Hippocampal formation (tissue), 2 donors: ENCODE measurements around the gene SYNGR1.

Experiments used
- DNase-seq, 2 donors: peaks; one replicate each; lab custom pipeline; 2025; lab: John Stamatoyannopoulos, UW

Gene SYNGR1

DNA sequence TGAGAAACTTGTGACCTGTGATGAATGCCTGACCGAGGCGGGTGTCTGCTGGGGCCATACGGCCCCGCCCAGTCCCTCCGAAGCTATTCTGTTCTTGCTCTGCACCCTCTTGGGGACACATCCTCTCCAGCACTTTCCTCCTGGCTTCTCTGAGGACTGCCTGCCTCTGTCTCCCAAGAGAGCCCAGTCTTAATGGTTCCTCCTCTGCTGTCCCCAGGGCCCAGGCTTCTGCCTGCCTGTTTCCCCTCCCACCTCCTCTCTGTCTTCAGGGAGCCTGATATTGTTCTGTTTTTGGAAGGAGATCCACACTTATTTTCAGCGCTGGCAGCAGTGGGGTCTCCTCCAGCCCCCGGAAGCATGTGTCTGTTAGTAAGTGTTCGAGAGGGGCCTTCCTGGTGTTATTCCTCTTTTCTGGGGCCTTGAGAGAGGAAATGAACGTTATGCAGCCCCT, 18.7 kb downstream of the SYNGR1 start:
- DNase-seq = no peak

DNA sequence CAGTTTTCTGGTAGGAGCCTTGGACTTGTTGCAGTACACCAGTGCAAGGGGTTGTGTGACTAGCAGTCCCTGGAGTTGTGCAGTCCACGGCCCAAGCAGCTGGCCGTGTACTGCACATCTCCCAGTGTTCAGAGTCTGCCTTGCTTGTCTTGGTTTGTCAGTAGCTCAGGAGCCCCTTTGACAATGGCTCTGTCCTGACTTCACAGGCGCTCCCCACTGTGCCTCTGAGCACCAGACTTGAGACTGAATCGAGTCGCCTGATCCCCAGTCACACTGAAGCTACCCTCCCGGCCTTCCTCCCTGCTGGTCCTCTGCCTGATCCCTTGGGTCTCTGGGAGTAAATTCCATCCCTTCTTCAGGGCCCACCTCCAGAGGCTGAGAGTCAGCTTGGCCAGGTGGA, 19.4 kb downstream of the SYNGR1 start:
- no peak for DNase-seq

DNA sequence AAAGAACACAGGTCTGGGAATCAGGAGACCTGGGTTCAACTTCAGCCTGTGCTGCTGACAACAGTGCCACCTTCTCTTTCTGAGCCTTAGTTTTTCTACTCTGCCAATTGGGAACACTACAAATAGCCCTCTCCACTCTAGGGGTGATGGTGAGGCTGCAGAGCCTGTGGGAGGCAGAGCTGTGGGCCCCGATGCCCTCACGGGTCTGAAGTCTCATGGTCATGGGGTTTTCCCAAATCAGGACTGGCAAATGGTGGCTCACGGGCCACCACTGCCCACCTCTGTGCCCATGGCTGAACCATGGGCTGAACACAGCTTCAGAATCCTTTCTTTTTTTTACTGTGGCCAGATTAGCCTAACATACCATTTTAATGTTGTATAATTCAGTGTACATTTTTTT, 19.8 kb downstream of the SYNGR1 start:
- no peak for DNase-seq

DNA sequence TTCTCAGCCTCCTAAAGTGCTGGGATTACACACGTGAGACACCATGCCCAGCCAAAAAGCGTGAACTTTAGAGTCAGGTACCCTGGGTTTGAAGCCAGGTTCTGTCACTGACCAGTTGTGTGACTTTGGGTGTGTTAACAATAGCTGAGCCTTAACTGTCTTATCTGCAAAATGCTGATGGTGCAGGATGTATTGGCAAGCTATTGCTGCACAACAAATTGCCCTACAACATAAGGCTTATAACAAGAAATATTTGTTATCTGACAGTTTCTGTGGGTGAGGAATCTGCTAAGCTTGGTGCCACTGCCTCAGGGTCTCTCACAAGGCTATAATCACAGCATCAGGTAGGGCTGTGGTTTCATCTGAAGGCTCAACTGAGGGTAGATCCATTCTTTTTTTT, 21.9 kb downstream of the SYNGR1 start:
- no peak for DNase-seq

DNA sequence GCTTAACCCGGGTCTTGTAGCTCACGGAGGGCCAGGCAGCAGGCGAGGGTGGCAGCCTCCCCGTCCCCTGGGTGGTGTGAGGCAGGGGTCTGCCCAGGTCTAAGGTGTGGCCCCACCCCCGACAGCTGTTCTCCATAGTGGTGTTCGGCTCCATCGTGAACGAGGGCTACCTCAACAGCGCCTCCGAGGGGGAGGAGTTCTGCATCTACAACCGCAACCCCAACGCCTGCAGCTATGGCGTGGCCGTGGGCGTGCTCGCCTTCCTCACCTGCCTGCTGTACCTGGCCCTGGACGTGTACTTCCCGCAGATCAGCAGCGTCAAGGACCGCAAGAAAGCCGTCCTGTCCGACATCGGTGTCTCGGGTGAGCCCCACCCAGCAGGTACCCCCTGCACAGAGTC, 24.4 kb downstream of the SYNGR1 start:
- DNase-seq = no peak

DNA sequence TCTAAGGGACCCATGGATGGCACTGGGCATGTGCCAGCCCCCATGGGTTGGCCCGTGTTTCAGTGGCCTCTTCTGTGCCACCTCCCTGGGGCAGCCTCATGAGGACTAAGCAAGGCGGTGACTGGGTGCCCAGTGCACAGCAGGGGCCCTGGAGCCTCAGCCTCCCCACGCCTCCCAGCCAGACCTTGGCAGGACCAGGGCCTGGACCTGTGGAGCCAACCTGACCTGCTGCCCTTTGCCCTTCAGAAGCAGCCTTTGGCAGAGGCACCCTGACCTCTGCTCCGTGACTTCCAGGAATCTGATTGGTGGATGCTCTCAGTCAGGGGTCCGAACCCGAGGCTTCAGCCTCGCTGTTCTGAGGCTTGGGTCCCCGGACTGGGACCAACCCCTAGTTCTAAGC, 25.0 kb downstream of the SYNGR1 start:
- no peak for DNase-seq

DNA sequence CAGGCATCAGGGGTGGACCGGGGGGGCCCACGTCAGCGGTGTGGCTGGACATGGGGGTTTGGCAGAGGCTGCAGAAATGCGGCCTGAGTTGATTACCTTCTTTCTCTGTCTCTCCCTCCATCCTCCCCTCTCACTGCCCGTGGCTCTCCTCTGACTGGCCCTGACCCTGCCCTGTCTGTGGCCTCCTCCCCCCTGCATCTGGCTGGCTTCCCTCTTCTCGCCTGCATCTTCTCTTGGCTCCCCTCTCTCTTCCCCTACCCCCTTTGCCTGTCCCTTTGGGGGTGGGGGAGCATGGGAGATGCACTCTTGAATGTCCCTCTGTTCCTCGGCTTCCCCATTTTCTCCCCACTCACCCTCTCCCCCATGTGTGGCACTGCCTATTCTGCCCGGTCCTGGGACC, 25.9 kb downstream of the SYNGR1 start:
- no peak for DNase-seq

DNA sequence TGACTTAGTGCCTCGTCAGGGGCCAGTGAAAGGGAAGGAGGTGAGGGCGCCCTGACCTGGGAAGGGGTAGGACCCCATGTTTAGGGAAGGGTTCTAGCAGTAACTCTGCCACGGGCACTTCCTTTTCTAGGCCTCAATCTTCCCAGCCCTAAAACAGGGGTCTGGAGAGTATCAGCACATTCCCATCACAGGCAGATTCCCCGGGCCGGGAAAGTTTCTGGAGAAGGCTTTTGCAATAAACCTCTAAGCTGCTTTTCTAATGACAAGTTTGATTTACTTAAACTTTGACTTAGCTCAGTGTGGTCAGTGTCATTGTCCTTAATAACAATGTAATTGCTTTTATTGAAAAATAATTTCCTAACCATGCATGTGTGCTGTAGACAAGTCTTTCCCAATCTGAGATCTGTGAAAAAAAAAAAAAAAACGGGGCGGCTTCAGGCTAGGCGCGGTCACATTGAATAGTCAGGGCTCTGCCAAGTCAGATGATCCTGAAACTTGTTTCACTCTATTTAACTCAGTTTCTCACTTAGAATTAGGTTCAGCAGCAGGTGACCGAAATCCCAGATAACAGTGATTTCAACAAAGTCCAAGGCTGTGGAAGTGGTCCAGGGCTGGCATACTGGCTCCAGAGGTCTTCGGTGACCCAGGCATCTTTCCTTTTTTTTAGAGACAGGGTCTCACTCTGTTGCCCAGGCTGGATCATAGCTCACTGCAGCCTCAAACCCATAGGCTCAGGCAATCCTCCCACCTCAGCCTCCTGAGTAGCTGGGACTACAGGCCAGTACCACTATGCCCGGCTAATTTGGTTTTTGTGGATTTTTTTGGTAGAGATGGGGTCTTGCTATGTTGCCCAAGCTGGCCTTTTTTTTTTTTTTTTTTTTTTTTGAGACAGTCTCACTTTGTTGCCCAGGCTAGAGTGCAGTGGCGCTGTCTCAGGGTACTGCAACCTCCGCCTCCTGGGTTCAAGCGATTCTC, 30.3 kb downstream of the SYNGR1 start:
- DNase-seq = no peak

DNA sequence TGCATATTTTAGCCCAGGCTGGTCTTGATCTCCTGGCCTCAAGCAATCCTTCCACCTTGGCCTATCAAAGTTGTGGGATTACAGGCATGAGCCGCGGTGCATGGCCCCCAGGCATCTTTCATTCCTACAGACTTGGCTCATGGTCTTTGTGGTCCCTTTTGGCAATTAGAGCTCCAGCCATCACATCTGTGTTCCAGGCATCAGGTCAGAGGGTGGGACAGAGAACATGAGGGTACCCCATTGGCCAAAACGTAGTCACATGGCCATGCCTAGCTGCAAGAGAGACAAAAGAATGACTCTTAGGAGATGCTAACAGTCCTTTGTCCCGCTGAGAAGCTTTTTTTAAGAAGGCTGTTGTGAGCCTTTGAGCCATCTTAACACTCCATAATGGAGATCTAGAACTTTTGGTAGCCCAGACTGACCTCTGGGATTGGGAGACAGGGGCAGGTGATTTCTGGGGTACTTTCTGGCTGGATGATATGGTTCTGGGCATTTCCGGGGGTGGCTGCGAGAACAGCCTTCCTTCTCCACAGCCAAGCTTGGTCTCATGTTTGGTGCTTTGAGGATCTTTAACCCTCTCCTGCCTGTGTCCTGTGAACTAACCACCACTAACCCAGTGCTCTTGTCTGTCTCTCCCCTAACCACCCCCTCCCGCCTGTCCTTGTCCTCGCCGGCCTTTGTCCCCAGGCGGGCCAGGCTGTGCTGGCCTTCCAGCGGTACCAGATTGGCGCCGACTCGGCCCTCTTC, 31.4 kb downstream of the SYNGR1 start:
- no peak for DNase-seq

DNA sequence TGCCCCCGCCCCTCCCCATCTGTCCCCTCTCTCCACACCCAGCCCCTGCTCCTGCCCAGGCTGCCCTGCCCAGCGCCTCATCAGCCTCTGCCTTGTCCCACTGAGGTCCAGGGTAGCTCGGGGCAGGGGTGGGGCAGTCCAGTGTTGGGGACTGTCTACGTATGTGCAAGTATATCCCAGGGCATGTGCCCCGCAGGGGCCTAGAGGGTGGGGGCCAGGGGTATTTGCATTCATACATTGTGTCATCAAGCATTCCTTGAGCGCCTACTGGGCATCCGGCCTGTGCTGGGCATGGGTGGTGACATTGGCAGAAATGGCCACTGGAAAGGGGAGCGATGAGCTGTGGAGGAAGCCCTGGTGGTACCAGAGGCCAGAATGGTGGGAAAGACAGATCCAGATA, 32.1 kb downstream of the SYNGR1 start:
- no peak for DNase-seq

DNA sequence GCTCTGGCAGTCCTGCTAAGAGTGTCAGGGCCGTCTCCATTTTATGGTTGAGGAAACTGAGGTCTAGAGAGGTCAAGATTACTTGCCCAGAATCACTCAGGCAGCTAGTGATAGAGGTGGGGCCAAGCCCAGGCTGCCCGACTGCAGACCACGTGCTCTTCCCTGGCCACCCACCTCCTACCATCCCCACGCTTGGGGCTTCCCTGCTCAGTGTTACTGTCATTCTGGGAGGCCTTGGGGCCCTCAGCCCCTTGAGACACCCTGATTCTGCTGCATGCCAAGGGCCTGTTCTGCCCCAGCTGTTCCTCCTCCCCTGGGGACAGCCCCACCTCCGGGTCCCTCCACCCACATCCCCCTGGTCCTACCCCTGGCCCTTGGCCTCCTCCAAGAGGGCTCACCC, 32.6 kb downstream of the SYNGR1 start:
- no peak for DNase-seq

DNA sequence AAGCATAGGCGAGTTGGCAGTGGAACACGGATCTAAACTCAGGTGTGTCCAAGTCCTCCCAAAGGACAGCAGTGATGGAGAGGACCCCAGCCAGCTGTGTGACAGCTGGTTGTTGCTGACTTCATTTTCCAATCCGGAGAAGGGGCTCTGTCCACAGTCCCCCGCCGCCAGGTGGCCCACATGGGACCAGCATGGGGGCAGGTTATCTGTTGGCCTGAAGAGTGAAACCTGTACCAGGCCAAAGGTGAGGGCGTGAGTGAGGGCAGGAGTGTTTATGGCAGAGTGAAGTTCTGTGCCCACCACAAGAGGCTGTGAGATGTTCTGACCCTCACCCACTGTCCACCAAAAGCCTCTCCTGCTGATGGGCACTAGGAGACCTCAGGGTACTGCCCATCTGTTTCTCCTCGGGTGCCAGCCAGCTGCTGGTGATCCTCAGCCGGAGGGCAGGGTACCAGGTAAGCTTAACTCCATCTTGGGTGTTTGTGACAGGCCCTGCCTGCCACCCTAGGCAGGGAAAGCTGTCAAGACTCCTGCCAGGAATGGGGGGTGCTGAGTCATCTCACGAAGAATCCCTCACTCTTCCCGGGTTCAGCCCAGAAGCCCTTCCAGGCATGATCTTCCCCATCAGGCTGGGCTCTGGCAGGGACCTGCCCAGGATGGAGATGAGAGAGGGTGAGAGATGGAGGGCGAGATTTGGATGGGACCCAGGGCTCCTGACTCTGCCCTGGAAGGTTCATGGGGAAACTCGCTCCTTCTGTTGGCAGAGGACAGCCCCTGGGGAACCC, 34.2 kb downstream of the SYNGR1 start:
- DNase-seq = no peak

DNA sequence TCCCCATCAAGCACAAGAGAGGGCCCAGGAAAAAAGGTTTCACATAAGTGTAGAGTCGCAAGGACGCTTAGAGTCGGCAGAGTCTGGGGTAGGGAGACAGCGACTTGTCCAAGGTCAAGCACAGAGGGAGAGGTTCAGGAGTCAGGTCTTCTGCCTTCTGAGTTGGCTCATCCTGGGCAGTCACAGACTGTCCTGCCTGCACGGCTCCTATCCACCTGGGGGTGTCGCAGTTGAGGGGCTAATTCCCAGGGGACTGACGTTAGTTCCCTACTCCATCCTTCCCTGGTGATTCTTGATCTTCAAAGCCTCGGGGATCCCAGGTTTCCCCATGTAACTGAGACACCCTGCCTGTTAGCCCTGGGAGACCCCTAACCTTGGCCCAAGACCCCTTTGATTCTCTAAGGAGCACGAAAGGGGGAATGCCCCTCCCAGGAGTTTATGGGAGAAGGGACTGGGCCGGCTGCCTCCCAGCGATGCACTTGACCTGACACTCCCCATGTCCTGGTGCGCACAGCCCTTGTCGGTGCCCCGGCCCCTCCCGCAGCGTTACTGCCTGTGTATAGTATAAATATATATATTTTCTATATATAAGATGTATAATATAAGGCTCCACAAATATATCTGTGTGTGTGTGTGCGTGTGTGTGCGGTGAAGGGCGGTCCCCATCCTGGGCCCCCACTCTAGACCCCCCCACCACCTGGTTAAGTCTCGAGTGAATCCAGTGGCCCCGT, 35.1 kb downstream of the SYNGR1 start:
- DNase-seq = no peak

DNA sequence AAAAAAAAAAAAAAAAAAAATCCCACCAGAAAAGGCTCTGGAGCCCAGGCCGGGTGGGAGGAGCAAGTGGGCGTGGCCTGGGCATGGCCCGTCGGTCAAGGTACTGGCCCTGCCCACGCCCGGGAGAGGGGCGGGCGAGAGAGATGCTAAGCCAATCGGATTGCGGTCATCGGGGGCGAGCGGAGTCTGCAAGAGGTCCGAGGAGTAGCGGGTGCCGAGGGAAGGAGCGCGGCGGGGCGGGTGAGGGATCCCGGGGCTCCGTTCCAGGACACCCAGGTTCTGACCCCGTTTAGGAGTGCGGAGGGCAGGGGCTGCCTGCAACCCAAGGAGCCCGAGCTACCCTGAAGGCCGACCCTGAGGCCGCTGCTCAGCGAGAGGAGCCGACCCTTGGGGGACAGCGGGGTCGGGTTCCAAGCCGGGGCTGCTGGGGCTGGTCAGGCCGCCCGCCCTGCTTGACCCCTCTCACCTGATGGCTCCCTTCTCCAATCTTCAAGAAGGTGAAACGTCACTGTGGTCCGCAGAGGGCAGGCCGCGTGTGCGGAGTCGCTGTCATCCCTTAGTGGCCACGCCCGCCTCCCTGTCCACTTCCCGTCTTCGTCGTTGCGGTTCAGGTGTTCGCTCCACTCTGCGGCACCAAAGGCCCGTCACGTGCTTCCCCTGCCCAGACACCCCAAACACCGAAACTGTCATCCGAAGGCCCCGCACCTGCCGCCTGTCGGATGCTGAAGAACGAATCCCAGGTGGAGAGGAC, 38.6 kb downstream of the SYNGR1 start:
- peak; percentile 39 to 46 for DNase-seq

DNA sequence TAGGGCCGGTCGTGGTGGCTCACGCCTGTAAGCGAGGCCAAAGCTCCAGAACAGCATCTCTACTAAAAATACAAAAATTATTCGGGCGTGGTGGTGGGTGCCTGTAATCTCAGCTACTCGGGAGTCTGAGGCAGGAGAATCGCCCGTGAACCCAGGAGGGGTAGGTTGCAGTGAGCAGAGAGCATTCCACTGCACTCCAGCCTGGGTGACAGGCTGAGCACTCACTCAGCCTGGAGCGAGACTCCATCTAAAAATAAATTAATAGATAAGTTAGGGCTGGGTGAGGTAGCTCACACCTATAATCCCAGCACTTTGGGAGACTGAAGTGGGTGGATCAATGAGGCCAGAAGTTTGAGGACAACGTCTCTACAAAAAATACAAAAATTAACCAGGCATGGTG, 39.6 kb downstream of the SYNGR1 start:
- DNase-seq = no peak

DNA sequence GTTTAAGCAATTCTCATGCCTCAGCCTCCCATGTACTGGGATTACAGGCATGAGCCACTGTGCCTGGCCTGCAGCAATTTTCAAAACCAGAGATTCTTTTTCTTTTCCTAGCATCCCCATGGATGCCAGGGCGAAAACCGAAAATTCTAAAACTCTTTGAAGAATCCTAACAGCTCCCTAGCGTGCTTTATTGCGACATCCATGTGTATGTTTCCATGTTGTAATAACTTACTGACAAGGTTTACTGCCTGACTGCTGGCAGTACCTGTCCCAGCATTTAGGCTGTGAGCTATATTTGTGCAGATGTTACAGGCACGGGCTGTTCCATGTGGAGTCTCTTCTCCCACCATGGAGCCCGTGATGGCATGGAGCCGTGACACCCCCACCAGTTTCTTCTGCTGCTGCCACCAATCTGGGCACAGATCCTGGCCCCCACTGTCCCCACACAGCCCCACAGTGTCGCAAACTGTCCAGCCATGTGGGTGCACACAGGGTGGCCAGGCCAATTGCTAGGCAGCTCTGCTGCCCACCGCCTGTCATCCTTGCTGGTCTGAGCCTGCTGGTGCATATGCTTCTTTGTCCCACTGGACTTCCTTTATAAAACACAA, 42.7 kb downstream of the SYNGR1 start:
- DNase-seq = no peak

DNA sequence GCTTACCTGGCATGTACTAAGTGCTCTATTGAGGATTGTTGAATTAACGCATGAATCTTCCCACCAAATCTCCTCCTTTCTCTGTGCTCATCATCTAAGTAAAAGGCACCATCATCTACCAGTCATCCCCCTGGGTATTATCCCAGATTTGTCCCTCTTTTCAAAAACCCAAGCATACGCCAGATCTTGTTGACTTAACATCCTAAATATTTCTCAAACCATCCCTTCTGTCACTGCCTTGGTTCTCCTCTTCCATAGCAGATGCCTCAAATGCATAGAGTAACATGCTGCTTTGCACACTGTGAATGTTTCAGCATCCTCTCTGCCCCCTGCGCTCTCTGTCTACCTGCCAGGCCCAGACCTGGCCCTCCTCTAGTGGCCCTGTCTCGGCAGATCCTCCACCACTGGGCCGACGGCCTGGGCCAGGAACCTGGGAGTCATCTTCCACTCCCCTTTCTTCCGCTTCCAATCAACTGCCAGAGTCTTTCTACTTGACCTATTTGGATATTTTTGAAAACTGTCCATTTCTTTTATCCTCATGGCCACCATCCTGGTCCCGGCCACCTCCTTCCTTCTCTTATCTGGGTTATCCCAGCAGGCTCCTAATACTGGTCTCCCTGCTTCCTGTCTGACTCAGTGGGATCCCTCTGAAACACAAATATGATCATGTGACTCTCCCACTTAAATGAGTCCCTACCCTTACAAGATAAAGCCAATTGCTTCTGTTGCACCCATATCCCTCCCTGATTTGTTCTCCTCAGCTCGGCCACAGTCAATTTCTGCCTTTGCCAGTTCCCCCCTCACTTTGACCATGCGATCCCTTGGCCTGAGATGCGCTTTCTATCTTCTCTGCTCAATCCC, 46.4 kb downstream of the SYNGR1 start:
- DNase-seq = no peak

DNA sequence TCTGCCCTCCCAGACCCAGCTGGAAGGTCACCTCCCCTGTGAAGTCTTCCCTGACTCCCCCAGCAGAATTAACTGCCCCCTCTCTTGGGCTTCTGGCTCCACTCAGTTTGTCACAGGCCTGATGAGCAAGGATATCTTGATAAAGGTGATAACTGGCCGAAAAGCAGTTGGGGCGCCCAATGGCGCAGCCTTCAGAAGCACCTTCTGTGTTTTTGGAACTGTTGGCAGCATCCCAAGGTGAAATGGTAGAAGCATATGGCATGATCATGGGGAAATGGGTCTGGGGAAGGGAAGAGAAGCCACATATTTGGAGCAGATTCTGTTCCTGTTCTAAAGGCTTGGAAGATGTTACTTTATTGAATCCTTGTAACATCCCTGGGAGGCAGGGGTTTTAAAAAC, 47.0 kb downstream of the SYNGR1 start:
- no peak for DNase-seq

DNA sequence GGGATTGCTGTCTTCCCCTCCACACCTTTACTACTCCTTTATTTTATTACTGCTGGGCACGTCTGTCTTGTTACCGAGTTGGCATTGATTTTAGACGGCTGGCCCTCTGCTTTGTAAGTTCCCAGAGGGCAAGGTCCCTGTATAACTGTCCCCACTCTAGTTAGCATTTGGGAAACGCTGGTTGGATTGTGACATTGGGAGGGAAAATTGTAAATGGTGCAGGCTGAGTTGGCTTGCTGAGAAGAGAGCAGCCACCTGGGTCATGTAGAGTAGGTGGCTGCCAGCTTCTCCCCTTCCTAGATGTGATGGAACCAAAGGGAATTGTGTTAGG, 51.5 kb downstream of the SYNGR1 start:
- DNase-seq = no peak
